Testis (tissue), 5 donors: Measurements from ENCODE around the gene PRM1. TPM values are rescaled to one million over a fixed set of nuclear protein-coding genes. Genes with fewer than 3 reads are reported as not detected.

Source experiments
- DNase-seq: peaks from one replicate; pipeline ENCODE4 v3.0.0-alpha.2; 2019
- H3K27ac ChIP-seq, 2 donors: fragments of 200-600 bp; sonication (generic); one replicate each; pipeline ENCODE4 v1.5.1; 2019
- H3K27me3 ChIP-seq: fragments of 200-600 bp; sonication (generic); one replicate; pipeline ENCODE4 v1.5.1; 2019
- H3K36me3 ChIP-seq: fragments of 200-600 bp; sonication (generic); one replicate; pipeline ENCODE4 v1.5.1; 2017; ENCODE audit warnings: low read depth; ENCODE audit errors: missing control alignments
- H3K4me1 ChIP-seq: fragments of 200-600 bp; sonication (generic); one replicate; pipeline ENCODE4 v1.5.1; 2019
- H3K4me3 ChIP-seq, 2 donors: fragments of 200-600 bp; sonication (generic); one replicate each; pipeline ENCODE4 v1.5.1; 2017 to 2019
- H3K9me3 ChIP-seq: fragments of 200-600 bp; sonication (generic); one replicate; pipeline ENCODE4 v1.5.1; 2017
- POLR2A ChIP-seq: fragments of 450-650 bp; IDR thresholded peaks from one replicate; pipeline ENCODE4 v1.6.1; 2017; ENCODE audit warnings: antibody characterized with exemption, mild to moderate bottlenecking, moderate library complexity
- WGBS, 2 donors: methylation state at CpG; one replicate each; pipeline ENCODE4 v1.1.5; 2018; 5-methylcytosine and 5-hydroxymethylcytosine counted together
- intact Hi-C: fragments of 100-400 bp; cut with DNase I; formaldehyde crosslinking; loops from one replicate; pipeline ENCODE4 v1.15.1; 2023; ENCODE audit warnings: low total_unique reads
- long read RNA-seq, 2 donors: transcript quantifications; one replicate each; lab custom pipeline, GENCODE V29; 2026
- polyA plus RNA-seq: library from polyadenylated mRNA; stranded (reverse); fragments of 350-450 nt; fragmentation: Illumina TruSeq; extraction: RNeasy Lipid Tissue Mini Kit (QIAGEN cat#74804); gene quantifications from one replicate; pipeline ENCODE4 v1.2.3, GENCODE V29; 2014; ENCODE audit warnings: low read depth, low replicate concordance; ENCODE audit not compliant: insufficient read depth
- total RNA-seq, 2 donors: library from RNA; depleted of rRNA; stranded (reverse); fragments of >200 nt; gene quantifications; one replicate each; pipeline ENCODE4 v1.2.3, GENCODE V29; 2016
- TF ChIP-seq, protein P1 (sequence below), 3 experiments: fragments of 450-650 bp in 2 of 3; fragments of 200-600 bp in 1 of 3; sonication (generic) in 1 of 3; IDR thresholded peaks; one replicate each; pipeline ENCODE4 v1.5.1; 2016 to 2019; ENCODE audit warnings: antibody characterized with exemption in 3 of 3, mild to moderate bottlenecking in 2 of 3, moderate library complexity in 1 of 3

PRM1 gene, protein sequence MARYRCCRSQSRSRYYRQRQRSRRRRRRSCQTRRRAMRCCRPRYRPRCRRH
- total RNA-seq (over 10,000 TPM in 1 of 2 donors, 1,000 to 10,000 TPM in 1; 7,819 to 32,936 TPM), polyA plus RNA-seq (15,171 TPM)
- long read RNA-seq, donor 1: 0 reads
- long read RNA-seq, donor 2: 0 reads

- H3K36me3 ChIP-seq: no peaks in the 10 kb centered on the region
- no peaks in the 10 kb centered on the region for H3K9me3 ChIP-seq
- intact Hi-C loops: no loop called here
- H3K4me3 ChIP-seq: no peak within 1 kb of the TSS
- no peak for DNase-seq
- TF ChIP-seq POLR2A: no peak
- TF ChIP-seq, protein P1, sequence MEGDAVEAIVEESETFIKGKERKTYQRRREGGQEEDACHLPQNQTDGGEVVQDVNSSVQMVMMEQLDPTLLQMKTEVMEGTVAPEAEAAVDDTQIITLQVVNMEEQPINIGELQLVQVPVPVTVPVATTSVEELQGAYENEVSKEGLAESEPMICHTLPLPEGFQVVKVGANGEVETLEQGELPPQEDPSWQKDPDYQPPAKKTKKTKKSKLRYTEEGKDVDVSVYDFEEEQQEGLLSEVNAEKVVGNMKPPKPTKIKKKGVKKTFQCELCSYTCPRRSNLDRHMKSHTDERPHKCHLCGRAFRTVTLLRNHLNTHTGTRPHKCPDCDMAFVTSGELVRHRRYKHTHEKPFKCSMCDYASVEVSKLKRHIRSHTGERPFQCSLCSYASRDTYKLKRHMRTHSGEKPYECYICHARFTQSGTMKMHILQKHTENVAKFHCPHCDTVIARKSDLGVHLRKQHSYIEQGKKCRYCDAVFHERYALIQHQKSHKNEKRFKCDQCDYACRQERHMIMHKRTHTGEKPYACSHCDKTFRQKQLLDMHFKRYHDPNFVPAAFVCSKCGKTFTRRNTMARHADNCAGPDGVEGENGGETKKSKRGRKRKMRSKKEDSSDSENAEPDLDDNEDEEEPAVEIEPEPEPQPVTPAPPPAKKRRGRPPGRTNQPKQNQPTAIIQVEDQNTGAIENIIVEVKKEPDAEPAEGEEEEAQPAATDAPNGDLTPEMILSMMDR (IDR thresholded peaks at IDR 0.05): no peak
- 87 to 94% methylated on average over 24 to 25 of the region's 25 CpGs for WGBS, 2 donors
- no peaks in the 10 kb centered on the region for H3K4me1 ChIP-seq
- H3K27ac ChIP-seq: no peak within 1 kb of the TSS
- H3K27me3 ChIP-seq: no peaks in the 10 kb centered on the region
Measured at GRCh38 chr16:11280616-11281522, at the start of gene PRM1. Gene PRM1, minus strand, starts transcription at chr16:11281330. Its CDS starts 92 bp downstream, at chr16:11281238.

DNA sequence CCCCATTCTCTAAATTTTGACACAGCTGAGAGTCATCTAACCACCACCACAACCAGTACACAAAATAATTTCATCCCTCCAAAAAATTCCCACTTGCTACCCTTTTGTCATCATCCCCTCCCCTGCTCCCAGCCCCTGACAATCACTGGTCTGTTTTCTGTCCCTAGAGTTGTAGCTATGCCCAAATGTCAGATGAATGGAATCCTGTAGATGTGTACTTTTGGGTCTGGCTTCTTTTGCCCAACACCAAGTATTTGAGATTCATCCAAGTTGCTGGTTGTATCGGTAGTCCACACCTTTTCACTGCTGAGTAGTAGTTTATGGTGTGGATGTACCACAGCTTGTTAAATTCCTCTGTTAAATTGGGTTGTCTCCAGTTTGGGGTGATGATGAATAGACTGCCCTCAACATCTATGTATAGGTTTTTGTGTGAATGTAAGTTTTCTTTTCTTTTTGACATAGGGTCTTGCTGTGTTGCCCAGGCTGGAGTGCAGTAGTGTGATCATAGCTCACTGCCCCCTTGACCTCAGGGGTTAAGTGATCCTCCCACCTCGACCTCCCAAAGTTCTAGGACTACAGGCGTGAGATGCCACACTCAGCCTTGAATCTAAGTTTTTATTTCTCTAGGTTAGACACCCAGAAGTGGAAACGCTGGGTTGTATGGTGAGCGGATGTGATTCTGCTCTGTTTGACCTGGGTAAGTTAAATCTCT lies 49.6 kb upstream of the PRM1 start:
- Histone ChIP-seq H3K4me1 (peaks cover 7% of the 10 kb centered on the region), H3K27me3 (no peaks in the 10 kb centered on the region), H3K36me3 (no peaks in the 10 kb centered on the region), H3K9me3 (no peaks in the 10 kb centered on the region), H3K27ac (no peak overlapping the region), H3K4me3 (no peak overlapping the region)
- 88 to 93% methylated on average over 5 of the region's 5 CpGs for WGBS, 2 donors
- TF ChIP-seq, protein P1 (IDR thresholded peaks at IDR 0.05): no peak
- no peak for TF ChIP-seq POLR2A
- intact Hi-C loops: no loop called here
- DNase-seq: no peak

- Histone ChIP-seq H3K4me1 (peaks cover 7% of the 10 kb centered on the region), H3K4me3 (no peak overlapping the region), H3K9me3 (no peaks in the 10 kb centered on the region), H3K27me3 (no peaks in the 10 kb centered on the region), H3K27ac (no peak overlapping the region), H3K36me3 (no peaks in the 10 kb centered on the region)
- intact Hi-C loops: no loop called here
- WGBS, 2 donors: 60 to 62% methylated on average over 2 of the region's 3 CpGs
- DNase-seq: no peak
- TF ChIP-seq POLR2A: no peak
- TF ChIP-seq, protein P1 (IDR thresholded peaks at IDR 0.05): no peak
Measured at GRCh38 chr16:11329891-11330290, 48.8 kb upstream of the PRM1 start.

- Histone ChIP-seq H3K9me3 (no peaks in the 10 kb centered on the region), H3K27ac (no peak overlapping the region)
- TF ChIP-seq, protein P1 (IDR thresholded peaks at IDR 0.05): no peak
- TF ChIP-seq POLR2A: no peak
Measured at GRCh38 chr16:11329071-11329491, 48.0 kb upstream of the PRM1 start.

More at GRCh38 chr16:11329071-11329491, 48.0 kb upstream of the PRM1 start:
- no peak for DNase-seq
- Histone ChIP-seq H3K36me3 (no peaks in the 10 kb centered on the region), H3K27me3 (no peaks in the 10 kb centered on the region), H3K4me3 (no peak overlapping the region), H3K4me1 (peaks cover 7% of the 10 kb centered on the region)
- intact Hi-C loops: no loop called here
- 35 to 40% methylated on average over 6 of the region's 6 CpGs for WGBS, 2 donors
